GM12865 (cell line): ENCODE measurements around the gene SLMAP.

ENCODE experiments used
- DNase-seq: peaks from one replicate; pipeline ENCODE4 v3.0.0; 2010; ENCODE audit warnings: low read depth
- H3K4me3 ChIP-seq: 2 replicates; pipeline ENCODE4 v1.5.1; 2011; ENCODE audit warnings: mild to moderate bottlenecking, low read depth, low read length, control low read depth
- TF ChIP-seq, protein P1 (sequence below): IDR thresholded peaks from 2 replicates; pipeline ENCODE4 v1.5.1; 2011; ENCODE audit warnings: low read length, control low read depth, low read depth, inconsistent platforms; ENCODE audit not compliant: insufficient read depth; ENCODE audit errors: missing control alignments

Gene SLMAP

DNA sequence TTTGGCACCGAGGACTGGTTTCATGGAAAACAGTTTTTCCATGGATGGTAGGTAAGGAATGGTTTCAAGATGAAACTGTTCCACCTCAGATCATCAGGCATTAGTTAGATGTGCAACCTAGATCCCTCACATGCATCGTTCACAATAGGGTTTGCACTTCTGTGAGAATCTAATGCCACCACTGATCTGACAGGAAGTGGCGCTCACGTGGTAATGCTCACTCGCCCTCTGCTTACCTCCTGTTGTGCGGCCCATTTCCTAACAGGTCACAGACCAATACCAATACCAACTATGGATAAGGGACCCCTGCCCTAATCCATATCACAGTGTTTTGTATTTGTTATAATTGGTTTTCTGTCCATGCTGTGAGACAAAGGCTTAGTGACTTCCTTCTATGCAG is 58.9 kb downstream of the SLMAP start:
- no peak overlapping the region for H3K4me3 ChIP-seq
- DNase-seq: no peak
- TF ChIP-seq, protein P1, sequence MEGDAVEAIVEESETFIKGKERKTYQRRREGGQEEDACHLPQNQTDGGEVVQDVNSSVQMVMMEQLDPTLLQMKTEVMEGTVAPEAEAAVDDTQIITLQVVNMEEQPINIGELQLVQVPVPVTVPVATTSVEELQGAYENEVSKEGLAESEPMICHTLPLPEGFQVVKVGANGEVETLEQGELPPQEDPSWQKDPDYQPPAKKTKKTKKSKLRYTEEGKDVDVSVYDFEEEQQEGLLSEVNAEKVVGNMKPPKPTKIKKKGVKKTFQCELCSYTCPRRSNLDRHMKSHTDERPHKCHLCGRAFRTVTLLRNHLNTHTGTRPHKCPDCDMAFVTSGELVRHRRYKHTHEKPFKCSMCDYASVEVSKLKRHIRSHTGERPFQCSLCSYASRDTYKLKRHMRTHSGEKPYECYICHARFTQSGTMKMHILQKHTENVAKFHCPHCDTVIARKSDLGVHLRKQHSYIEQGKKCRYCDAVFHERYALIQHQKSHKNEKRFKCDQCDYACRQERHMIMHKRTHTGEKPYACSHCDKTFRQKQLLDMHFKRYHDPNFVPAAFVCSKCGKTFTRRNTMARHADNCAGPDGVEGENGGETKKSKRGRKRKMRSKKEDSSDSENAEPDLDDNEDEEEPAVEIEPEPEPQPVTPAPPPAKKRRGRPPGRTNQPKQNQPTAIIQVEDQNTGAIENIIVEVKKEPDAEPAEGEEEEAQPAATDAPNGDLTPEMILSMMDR: no peak

DNA sequence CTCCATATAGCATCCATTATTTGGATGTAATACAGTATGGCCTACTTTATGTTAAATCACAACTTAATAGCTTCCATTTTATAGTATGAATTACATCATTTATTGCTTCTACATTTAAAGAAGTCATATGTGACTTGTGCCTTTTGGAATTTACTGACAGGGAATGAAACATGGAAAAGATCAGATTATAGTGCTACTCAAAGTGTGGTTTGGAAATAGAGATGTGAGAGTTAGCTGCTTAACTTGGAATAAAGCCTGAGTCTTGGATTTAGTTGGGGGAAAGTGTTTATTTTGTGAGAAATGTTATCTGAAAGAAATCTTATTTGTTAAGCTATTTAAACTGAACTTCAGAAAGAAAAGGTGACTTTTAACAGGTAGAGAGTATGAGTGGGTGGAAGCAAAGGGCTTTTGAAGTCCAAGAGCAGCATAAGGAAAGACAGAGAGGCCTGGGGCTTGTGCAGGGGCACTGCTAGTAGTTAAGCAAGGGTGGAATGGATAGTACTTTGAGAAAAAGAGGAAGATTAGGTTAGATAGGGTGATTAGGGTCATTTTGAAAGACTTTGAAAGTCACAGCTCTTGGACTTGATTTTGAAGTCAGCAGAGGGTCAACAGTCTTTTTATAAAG is 60.5 kb downstream of the SLMAP start:
- TF ChIP-seq, protein P1: no peak
- no peak for DNase-seq

DNA sequence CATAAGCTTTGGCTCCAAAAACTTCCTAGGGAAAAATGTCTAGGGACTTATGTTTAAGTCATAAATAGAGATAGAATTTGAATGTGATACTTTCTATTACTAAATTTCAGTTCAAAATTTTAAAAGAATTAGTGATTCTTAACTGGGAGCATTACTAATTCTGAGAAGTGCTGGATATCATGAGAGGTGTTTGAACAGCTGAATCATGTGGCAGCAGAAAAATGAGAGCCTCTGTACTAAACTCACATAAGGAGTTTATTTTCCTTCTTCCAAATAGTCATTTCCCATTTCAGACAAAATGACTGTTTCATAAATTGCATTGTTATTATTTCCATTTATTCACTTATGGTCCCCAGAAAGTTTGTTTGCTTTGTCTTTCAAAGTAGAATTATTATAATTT is 62.7 kb downstream of the SLMAP start:
- DNase-seq: no peak
- H3K4me3 ChIP-seq: no peak overlapping the region
- TF ChIP-seq, protein P1: no peak

More for the DNA sequence above, 60.5 kb downstream of the SLMAP start:
- no peak overlapping the region for H3K4me3 ChIP-seq

DNA sequence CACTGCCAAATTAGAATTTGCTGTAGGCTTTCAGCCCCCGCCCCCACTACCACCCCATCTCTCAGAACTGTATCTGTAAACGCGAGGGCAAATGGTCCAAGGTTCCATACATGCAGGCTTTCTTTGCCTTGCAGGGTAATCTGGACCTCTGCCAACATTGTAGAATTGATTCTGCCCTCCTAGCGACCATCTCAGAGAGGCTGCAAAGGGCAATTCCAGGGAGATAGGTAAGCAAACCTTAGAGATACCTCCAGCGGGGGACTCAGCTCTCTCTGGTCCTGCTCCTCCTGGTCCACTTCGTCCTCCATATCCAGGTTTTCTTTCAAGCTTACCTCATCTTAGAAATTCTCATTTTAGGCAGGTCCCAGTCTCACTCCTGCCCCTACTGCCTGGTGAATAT is 64.4 kb downstream of the SLMAP start:
- TF ChIP-seq, protein P1: no peak
- DNase-seq: no peak
- no peak overlapping the region for H3K4me3 ChIP-seq

DNA sequence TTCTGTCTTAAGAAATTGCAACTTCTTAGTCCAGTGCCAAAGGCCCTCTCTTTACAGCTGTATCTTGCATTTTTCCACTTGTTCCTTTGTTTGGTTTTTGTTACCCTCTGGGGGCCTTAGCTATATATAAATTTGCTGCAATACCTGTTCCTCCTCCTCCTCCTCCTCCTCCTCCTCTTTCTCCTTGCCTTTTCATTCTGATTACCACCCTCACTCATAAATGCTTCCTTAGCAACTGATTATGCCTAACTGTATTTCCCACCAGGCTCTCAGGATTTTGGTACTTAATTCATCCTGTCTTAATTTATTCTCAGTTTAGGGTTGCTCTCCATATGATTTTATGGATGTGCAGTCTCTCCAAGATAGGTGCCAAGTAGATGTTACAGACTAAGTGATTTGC is 65.7 kb downstream of the SLMAP start:
- no peak for DNase-seq
- no peak overlapping the region for H3K4me3 ChIP-seq
- TF ChIP-seq, protein P1: no peak

DNA sequence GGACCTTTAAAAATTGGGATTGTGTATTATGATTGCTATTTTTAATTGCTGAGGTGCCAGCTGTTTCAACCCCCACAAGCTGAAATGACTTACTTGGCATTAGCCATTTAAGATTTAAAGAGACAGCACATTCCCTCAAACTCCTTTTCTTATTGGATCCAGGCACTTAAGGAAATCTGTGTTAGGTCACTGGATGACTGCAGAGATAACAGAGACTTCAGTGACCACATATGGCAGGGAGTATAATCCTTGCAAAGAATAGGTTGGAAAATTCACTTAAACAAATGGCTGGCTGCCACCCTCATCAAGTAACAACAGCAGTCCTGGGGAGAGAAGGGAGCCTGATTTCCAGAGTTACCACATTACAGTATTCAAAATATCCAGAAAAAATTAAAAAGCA is 66.6 kb downstream of the SLMAP start:
- no peak for DNase-seq
- no peak overlapping the region for H3K4me3 ChIP-seq
- TF ChIP-seq, protein P1: no peak

DNA sequence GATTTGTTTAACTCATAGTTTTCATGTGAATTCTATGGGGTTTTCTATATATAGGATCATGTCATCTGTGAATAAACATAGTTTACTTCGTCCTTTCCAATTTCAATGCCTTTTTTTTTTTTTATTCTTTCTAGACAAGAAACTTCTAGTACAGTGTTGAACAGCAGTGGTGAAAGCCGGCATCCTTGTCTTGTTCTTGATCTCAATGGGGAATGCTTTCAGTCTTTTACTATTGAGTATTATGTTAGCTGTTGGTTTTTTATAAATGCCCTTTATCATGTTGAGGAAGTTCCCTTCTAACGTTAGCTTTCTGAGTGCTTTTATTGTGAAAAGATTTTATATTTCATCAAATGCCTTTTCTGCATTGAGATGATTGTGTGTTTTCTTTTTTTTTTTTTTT is 69.0 kb downstream of the SLMAP start:
- no peak for DNase-seq
- TF ChIP-seq, protein P1: no peak
- no peak overlapping the region for H3K4me3 ChIP-seq
